HepG2 (cell line): ENCODE results near the gene HSD11B2. TPM values are rescaled to one million over a fixed set of nuclear protein-coding genes. Genes with fewer than 3 reads are reported as not detected.

Experiments
- AGO1 ChIP-seq: fragments of 200-400 bp; formaldehyde crosslinking; IDR thresholded peaks from 2 replicates; pipeline ENCODE4 v1.6.1; 2017; ENCODE audit warnings: mild to moderate bottlenecking, low read depth, low read length, moderate library complexity; ENCODE audit not compliant: poor library complexity, severe bottlenecking
- ATF5 ChIP-seq: sonication (generic); formaldehyde crosslinking; IDR thresholded peaks from 2 replicates; pipeline ENCODE4 v1.4.0; 2020; ENCODE audit warnings: mild to moderate bottlenecking, low read depth, missing genetic modification reagents
- CHD4 ChIP-seq: fragments of 200-600 bp; sonication (generic); IDR thresholded peaks from 2 replicates; pipeline ENCODE4 v1.7.0; 2017; ENCODE audit warnings: mild to moderate bottlenecking, low read length, borderline replicate concordance
- FOXM1 ChIP-seq: sonication (generic); formaldehyde crosslinking; IDR thresholded peaks from 2 replicates; pipeline ENCODE4 v1.5.0; 2020; ENCODE audit warnings: missing genetic modification reagents
- HOXA3 ChIP-seq: sonication (generic); formaldehyde crosslinking; IDR thresholded peaks from 2 replicates; pipeline ENCODE4 v1.5.0; 2020; ENCODE audit warnings: missing genetic modification reagents
- PAWR ChIP-seq: sonication (generic); formaldehyde crosslinking; IDR thresholded peaks from 2 replicates; pipeline ENCODE4 v1.4.0; 2020; ENCODE audit warnings: missing genetic modification reagents, mild to moderate bottlenecking, borderline replicate concordance
- PHF20 ChIP-seq: sonication (generic); formaldehyde crosslinking; IDR thresholded peaks from 2 replicates; pipeline ENCODE4 v1.5.0; 2020; ENCODE audit warnings: mild to moderate bottlenecking, missing genetic modification reagents
- PHF5A ChIP-seq: IDR thresholded peaks from one replicate; pipeline ENCODE4 v1.6.1; 2018; ENCODE audit warnings: low read depth, missing genetic modification reagents; ENCODE audit not compliant: unreplicated experiment
- RERE ChIP-seq: IDR thresholded peaks from 2 replicates; pipeline ENCODE4 v1.6.1; 2016; ENCODE audit warnings: low read depth, missing genetic modification reagents, missing compliant biosample characterization
- SETDB1 ChIP-seq: sonication (generic); formaldehyde crosslinking; IDR thresholded peaks from 2 replicates; pipeline ENCODE4 v1.5.1; 2020; ENCODE audit warnings: missing genetic modification reagents, mild to moderate bottlenecking, borderline replicate concordance
- SRF ChIP-seq: IDR thresholded peaks from 2 replicates; pipeline ENCODE4 v1.6.1; 2011; ENCODE audit warnings: mild to moderate bottlenecking, low read depth, low read length, moderate library complexity
- TFAP4 ChIP-seq: sonication (generic); IDR thresholded peaks from 2 replicates; pipeline ENCODE4 v1.6.1; 2016; ENCODE audit warnings: low read depth, borderline replicate concordance
- ZBTB10 ChIP-seq: sonication (generic); formaldehyde crosslinking; IDR thresholded peaks from 2 replicates; pipeline ENCODE4 v1.4.0; 2020; ENCODE audit warnings: missing genetic modification reagents, borderline replicate concordance
- ZNF281 ChIP-seq: sonication (generic); formaldehyde crosslinking; IDR thresholded peaks from 2 replicates; pipeline ENCODE4 v1.4.0; 2020; ENCODE audit warnings: missing genetic modification reagents, borderline replicate concordance
- polyA plus RNA-seq, 8 experiments: library from polyadenylated mRNA; depleted of rRNA in 3 of 8; stranded (reverse) in 7 of 8; unstranded in 1 of 8; fragments of >200 nt; fragmentation: Illumina TruSeq in 4 of 8; extraction: Trizol in 4 of 8; gene quantifications; 2 replicates each; pipeline versions ENCODE4 v1.2.1 to v1.2.3, GENCODE V29; 2011 to 2016; ENCODE audit warnings: low read depth in 4 of 8, missing spikeins in 1 of 8, mixed read lengths in 1 of 8; ENCODE audit not compliant: insufficient read depth in 1 of 8
- total RNA-seq, 5 experiments: library from RNA; depleted of rRNA; stranded (reverse); fragments of >200 nt; fragmentation: Illumina TruSeq; extraction: Trizol; gene quantifications; 2 replicates each; pipeline ENCODE4 v1.2.3, GENCODE V29; 2016; ENCODE audit warnings: low read depth in 1 of 5

HSD11B2 gene
- total and polyA plus RNA-seq, 2 of the 13 experiments (the other 11 are each of a cell fraction or from before 2014, with no cell fraction given), result 8.9 to 13.6 TPM

GRCh38 chr16:67445913-67446907, 15.3 kb downstream of the HSD11B2 start (continued):
- no peak for TF ChIP-seq SRF
- no peak for TF ChIP-seq FOXM1 (CRISPR knock-in tag)
- TF ChIP-seq PHF5A, result peak; percentile 45
- peak; percentile 55 for TF ChIP-seq AGO1
- TF ChIP-seq PAWR (CRISPR knock-in tag), result no peak
- TF ChIP-seq HOXA3 (CRISPR knock-in tag), result no peak
- no peak for TF ChIP-seq ATF5
- TF ChIP-seq CHD4, result 0 out of 2 replicates have a peak, but pooled peaks have one; percentile 74
- no peak for TF ChIP-seq ZBTB10 (CRISPR knock-in tag)
- no peak for TF ChIP-seq RERE
- TF ChIP-seq TFAP4, result peak; percentile 57; the same call in 1 of the 2 replicates
- TF ChIP-seq SETDB1 (CRISPR knock-in tag), result no peak
- peak; percentile 94 for TF ChIP-seq ZNF281 (CRISPR knock-in tag)
- TF ChIP-seq PHF20 (CRISPR knock-in tag), result peak; percentile 36; the same call in 1 of the 2 replicates
